Measurements from ENCODE around the gene ZFR. TPM values are rescaled to one million over a fixed set of nuclear protein-coding genes. Genes with fewer than 3 reads are reported as not detected.
"Not testable (repeated sequence)": the region's sequence is repeated elsewhere in the genome, so short reads cannot be mapped to it uniquely, and the experiment has no call there.

ZFR gene
- total RNA-seq, 1 experiment from 2014 or later: 78.3 TPM

DNA sequence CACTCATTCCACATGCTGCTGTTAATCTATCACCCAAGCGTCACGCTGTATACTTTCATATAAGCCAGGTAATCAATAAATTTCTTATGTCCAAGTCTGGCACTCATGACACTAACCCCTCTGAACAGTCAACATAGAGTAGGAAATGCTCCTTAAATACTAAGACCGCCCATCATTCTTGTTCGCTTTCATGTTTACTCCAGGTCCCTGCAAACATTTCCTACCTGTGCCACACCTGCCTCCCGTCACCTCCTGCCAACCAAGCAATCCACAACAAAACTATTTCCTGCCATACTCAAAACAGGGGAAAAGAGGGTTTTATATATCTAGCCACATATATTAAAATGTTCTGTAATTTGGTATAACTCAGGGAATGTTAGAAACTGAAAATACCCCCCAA lies 39.0 kb downstream of the ZFR start:
- peaks cover 7% of the 10 kb centered on the region for H3K36me3 ChIP-seq (ENCODE audit: control insufficient read depth, insufficient read depth, low read length)
- H3K4me1 ChIP-seq: no peaks in the 10 kb centered on the region
- intact Hi-C loops (cut with micrococcal nuclease; ENCODE audit: unreplicated experiment): no loop called here
- no peaks in the 10 kb centered on the region for H3K9me3 ChIP-seq
- no peaks in the 10 kb centered on the region for H3K4me1 Mint-ChIP-seq (ENCODE audit: low read depth, unreplicated experiment)
- H3K27me3 Mint-ChIP-seq (ENCODE audit: insufficient read depth, unreplicated experiment): no peaks in the 10 kb centered on the region
- no peak overlapping the region for H3K4me3 ChIP-seq (ENCODE audit: low read depth, low read length)
- POLR2A ChIA-PET: no interaction called here
- CTCF ChIA-PET: no interaction called here
- no TSS peak for BruUV-seq (replicated peaks)
- peak overlapping the region; percentile 53 for H3K27ac Mint-ChIP-seq (ENCODE audit: unreplicated experiment)
- H3K27me3 ChIP-seq (replicated peaks; ENCODE audit: control insufficient read depth, insufficient read depth, low read length): no peaks in the 10 kb centered on the region
- no peak for DNase-seq
- H3K9me3 Mint-ChIP-seq (ENCODE audit: unreplicated experiment): no peaks in the 10 kb centered on the region
- peaks cover 80% of the 10 kb centered on the region for H3K36me3 Mint-ChIP-seq (ENCODE audit: insufficient read depth, unreplicated experiment)
- TF ChIP-seq, protein P1, sequence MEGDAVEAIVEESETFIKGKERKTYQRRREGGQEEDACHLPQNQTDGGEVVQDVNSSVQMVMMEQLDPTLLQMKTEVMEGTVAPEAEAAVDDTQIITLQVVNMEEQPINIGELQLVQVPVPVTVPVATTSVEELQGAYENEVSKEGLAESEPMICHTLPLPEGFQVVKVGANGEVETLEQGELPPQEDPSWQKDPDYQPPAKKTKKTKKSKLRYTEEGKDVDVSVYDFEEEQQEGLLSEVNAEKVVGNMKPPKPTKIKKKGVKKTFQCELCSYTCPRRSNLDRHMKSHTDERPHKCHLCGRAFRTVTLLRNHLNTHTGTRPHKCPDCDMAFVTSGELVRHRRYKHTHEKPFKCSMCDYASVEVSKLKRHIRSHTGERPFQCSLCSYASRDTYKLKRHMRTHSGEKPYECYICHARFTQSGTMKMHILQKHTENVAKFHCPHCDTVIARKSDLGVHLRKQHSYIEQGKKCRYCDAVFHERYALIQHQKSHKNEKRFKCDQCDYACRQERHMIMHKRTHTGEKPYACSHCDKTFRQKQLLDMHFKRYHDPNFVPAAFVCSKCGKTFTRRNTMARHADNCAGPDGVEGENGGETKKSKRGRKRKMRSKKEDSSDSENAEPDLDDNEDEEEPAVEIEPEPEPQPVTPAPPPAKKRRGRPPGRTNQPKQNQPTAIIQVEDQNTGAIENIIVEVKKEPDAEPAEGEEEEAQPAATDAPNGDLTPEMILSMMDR (IDR thresholded peaks at IDR 0.05; ENCODE audit: insufficient read depth in 1 of 2, low read depth in 1 of 2, low read length in 1 of 2, severe bottlenecking in 1 of 2, unreplicated experiment in 1 of 2): no peak
- no peak overlapping the region for H3K4me3 Mint-ChIP-seq (ENCODE audit: unreplicated experiment)

DNA sequence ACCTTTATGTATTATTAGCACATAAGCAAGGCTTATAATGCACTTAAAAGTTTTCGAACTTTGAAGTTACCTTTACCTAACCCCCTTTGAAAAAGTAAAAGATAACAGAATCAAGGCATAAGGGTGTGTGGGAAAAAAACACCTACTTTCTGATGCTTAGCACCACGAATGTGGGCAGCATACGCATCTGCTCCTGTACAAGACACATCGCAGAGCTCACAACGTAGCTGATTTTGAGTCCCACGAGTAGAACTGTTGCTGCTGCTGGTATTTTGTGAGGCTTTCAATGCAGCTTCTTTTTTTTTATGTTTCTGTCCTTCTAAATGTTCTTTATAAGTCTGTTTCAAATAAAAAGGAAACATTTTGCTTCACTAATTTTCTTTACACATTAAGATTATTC lies 40.8 kb downstream of the ZFR start:
- no peak overlapping the region for H3K4me3 ChIP-seq (ENCODE audit: low read depth, low read length)
- H3K36me3 ChIP-seq (ENCODE audit: control insufficient read depth, insufficient read depth, low read length): peaks cover 12% of the 10 kb centered on the region
- no peaks in the 10 kb centered on the region for H3K9me3 ChIP-seq
- ChIA-PET CTCF (no interaction called here), POLR2A (no interaction called here)
- Mint-ChIP-seq H3K4me3 (ENCODE audit: unreplicated experiment) (no peak overlapping the region), H3K27me3 (ENCODE audit: insufficient read depth, unreplicated experiment) (no peaks in the 10 kb centered on the region), H3K27ac (ENCODE audit: unreplicated experiment) (no peak overlapping the region), H3K9me3 (ENCODE audit: unreplicated experiment) (no peaks in the 10 kb centered on the region), H3K4me1 (ENCODE audit: low read depth, unreplicated experiment) (no peaks in the 10 kb centered on the region), H3K36me3 (ENCODE audit: insufficient read depth, unreplicated experiment) (peaks cover 82% of the 10 kb centered on the region)
- no peak for DNase-seq
- H3K4me1 ChIP-seq: no peaks in the 10 kb centered on the region
- BruUV-seq (replicated peaks): no TSS peak
- intact Hi-C loops (cut with micrococcal nuclease; ENCODE audit: unreplicated experiment): no loop called here
- TF ChIP-seq, protein P1 (IDR thresholded peaks at IDR 0.05; ENCODE audit: insufficient read depth in 1 of 2, low read depth in 1 of 2, low read length in 1 of 2, severe bottlenecking in 1 of 2, unreplicated experiment in 1 of 2): no peak
- H3K27me3 ChIP-seq (replicated peaks; ENCODE audit: control insufficient read depth, insufficient read depth, low read length): no peaks in the 10 kb centered on the region

DNA sequence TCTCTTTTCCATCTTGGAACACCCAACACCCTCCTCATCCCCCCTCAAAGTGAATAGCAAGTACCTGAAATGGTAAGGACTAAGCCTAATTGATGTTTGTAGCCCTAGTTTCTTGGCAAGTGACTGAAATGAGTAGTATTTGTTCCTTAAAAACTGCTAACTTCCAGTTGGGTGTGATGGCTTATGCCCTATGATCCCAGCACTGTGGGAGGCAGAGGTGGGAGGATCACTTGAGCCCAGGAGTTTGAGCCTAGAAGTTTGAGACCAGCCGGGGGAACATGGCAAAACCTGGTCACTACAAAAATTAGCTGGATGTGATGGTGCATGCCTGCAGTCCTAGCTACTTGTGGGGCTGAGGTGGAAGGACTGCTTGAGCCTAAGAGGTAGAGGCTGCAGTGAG lies 44.1 kb downstream of the ZFR start:
- no peaks in the 10 kb centered on the region for H3K4me1 ChIP-seq
- POLR2A ChIA-PET: no interaction called here
- DNase-seq: no peak
- Mint-ChIP-seq H3K9me3 (ENCODE audit: unreplicated experiment) (no peaks in the 10 kb centered on the region), H3K4me1 (ENCODE audit: low read depth, unreplicated experiment) (no peaks in the 10 kb centered on the region), H3K4me3 (ENCODE audit: unreplicated experiment) (no peak overlapping the region), H3K36me3 (ENCODE audit: insufficient read depth, unreplicated experiment) (peaks cover 89% of the 10 kb centered on the region), H3K27me3 (ENCODE audit: insufficient read depth, unreplicated experiment) (no peaks in the 10 kb centered on the region), H3K27ac (ENCODE audit: unreplicated experiment) (no peak overlapping the region)
- no peak overlapping the region for H3K4me3 ChIP-seq (ENCODE audit: low read depth, low read length)
- TF ChIP-seq, protein P1 (IDR thresholded peaks at IDR 0.05; ENCODE audit: insufficient read depth in 1 of 2, low read depth in 1 of 2, low read length in 1 of 2, severe bottlenecking in 1 of 2, unreplicated experiment in 1 of 2): no peak
- H3K27me3 ChIP-seq (replicated peaks; ENCODE audit: control insufficient read depth, insufficient read depth, low read length): no peaks in the 10 kb centered on the region
- no TSS peak for BruUV-seq (replicated peaks)
- H3K36me3 ChIP-seq (ENCODE audit: control insufficient read depth, insufficient read depth, low read length): peaks cover 13% of the 10 kb centered on the region
- H3K9me3 ChIP-seq: no peaks in the 10 kb centered on the region
- intact Hi-C loops (cut with micrococcal nuclease; ENCODE audit: unreplicated experiment): no loop called here
- CTCF ChIA-PET: no interaction called here

DNA sequence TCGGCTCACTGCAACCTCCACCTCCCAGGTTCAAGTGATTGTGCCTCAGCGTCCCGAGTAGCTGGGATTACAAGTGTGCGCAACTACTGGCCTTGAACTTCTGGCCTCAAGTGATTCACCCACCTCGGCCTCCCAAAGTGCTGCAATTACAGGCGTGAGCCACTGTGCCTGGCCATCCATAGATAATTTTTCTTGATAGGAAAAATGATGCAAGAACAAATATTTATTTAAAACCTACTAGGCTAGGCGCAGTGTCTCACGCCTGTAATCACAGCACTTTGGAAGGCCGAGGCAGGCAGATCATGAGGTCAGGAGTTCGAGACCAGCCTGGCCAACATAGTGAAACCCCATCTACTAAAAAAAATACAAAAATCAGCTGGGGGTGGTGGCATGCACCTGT lies 45.8 kb downstream of the ZFR start:
- H3K9me3 Mint-ChIP-seq (ENCODE audit: unreplicated experiment); H3K4me1 Mint-ChIP-seq (ENCODE audit: low read depth, unreplicated experiment); H3K27me3 Mint-ChIP-seq (ENCODE audit: insufficient read depth, unreplicated experiment); POLR2A ChIA-PET; intact Hi-C loops (cut with micrococcal nuclease; ENCODE audit: unreplicated experiment); H3K27me3 ChIP-seq (replicated peaks; ENCODE audit: control insufficient read depth, insufficient read depth, low read length); H3K9me3 ChIP-seq; CTCF ChIA-PET; H3K4me3 Mint-ChIP-seq (ENCODE audit: unreplicated experiment); H3K4me1 ChIP-seq; DNase-seq; BruUV-seq (replicated peaks); H3K27ac Mint-ChIP-seq (ENCODE audit: unreplicated experiment); H3K4me3 ChIP-seq (ENCODE audit: low read depth, low read length): not testable (repeated sequence)
- peaks cover 12% of the 10 kb centered on the region for H3K36me3 ChIP-seq (ENCODE audit: control insufficient read depth, insufficient read depth, low read length)
- H3K36me3 Mint-ChIP-seq (ENCODE audit: insufficient read depth, unreplicated experiment): peaks cover 93% of the 10 kb centered on the region
